Tibial nerve (tissue), 4 donors: ENCODE measurements around the gene NTM.

ENCODE experiments used
- CTCF ChIP-seq, 5 experiments: fragments of 200-600 bp in 3 of 5; fragments of 450-650 bp in 2 of 5; sonication (generic) in 3 of 5; IDR thresholded peaks; one replicate each; pipeline ENCODE4 v1.5.1; 2016 to 2019; ENCODE audit warnings: antibody characterized with exemption in 5 of 5, mild to moderate bottlenecking in 3 of 5, moderate library complexity in 2 of 5
- EP300 ChIP-seq, 2 donors: sonication (generic); formaldehyde crosslinking; IDR thresholded peaks; one replicate each; pipeline ENCODE4 v1.6.1; 2017; ENCODE audit warnings: antibody characterized with exemption in 2 of 2, mild to moderate bottlenecking in 1 of 2
- POLR2A ChIP-seq, 2 donors: fragments of 450-650 bp; IDR thresholded peaks; one replicate each; pipeline ENCODE4 v1.6.1; 2017; ENCODE audit warnings: antibody characterized with exemption in 2 of 2, mild to moderate bottlenecking in 2 of 2, moderate library complexity in 2 of 2

DNA sequence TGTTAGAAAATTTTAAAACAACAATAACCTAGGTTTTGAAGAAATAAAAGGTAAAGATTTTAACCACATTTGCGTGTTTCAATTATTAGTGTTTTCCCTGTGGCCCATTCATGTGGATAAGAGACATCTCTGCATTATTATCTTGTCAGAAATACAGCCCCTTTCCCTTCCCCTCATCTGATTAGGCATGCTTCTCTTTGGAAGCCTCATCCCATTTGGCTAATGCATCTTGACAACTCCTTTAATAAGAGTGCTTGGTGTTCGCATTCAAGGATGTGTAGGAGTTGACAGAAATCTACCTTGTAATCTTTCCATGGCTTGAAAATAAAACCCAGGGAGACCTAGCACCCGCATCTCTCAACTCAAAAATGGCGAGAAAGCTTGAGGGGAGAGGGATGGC is 635.5 kb downstream of the NTM start:
- TF ChIP-seq CTCF (IDR thresholded peaks at IDR 0.05) (no peak), POLR2A (IDR thresholded peaks at IDR 0.05) (no peak), EP300 (IDR thresholded peaks at IDR 0.05) (no peak)
